Prostate gland (tissue), 2 donors: Measurements from ENCODE around the gene MICALL2.

ENCODE experiments used
- CTCF ChIP-seq, 4 experiments: fragments of 200-600 bp in 2 of 4; fragments of 450-650 bp in 2 of 4; sonication (generic) in 2 of 4; IDR thresholded peaks; 1 replicate in 3 of 4; 2 replicates in 1 of 4; pipeline ENCODE4 v1.5.1; 2016 to 2019; ENCODE audit warnings: antibody characterized with exemption in 4 of 4, mild to moderate bottlenecking in 2 of 4, moderate library complexity in 2 of 4
- POLR2AphosphoS5 ChIP-seq: sonication (generic); formaldehyde crosslinking; IDR thresholded peaks from one replicate; pipeline ENCODE4 v1.6.1; 2017; ENCODE audit warnings: antibody characterized with exemption

DNA sequence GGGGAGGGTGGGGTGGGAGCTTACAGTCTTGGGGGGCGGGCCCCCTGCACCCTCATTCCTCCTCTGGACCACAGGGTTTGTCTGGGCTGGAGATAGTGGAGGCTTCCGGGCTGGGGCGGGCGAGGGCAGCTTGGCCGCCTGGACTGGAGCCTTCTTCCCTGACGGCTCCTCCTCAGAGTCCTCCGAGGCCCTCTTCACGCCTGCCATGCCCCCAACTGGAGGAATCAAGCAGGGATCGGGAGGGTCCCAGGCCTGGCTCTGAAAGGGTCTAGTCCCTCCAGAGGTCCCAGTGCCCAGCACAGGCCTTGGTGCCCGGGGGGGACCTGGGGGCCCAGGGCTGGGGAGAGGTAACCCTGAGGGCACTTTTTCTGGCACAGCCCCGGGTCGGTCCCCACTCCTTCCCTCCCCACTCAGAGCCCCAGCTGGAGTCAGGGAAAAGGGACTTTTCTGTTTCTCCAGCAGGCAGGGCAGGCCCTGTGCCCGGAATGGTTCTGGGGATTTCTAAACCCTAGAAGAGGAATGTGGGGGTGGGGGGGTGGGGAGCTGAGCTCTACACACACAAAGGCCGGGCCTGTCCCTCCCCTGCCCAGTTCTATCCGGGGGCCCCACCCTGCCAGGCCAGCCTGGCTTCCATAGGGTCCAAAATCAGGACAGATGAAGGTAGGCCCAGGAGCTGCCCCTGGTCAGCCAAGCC lies 11.6 kb downstream of the MICALL2 start:
- no peak for TF ChIP-seq CTCF (IDR thresholded peaks at IDR 0.05)
- TF ChIP-seq POLR2AphosphoS5, result no peak
